Liver (tissue), 9 donors: Measurements from ENCODE around the gene ARF1. TPM values are rescaled to one million over a fixed set of nuclear protein-coding genes. Genes with fewer than 3 reads are reported as not detected.

Experiments used
- DNase-seq: peaks from one replicate; pipeline ENCODE4 v3.0.0-alpha.2; 2017; ENCODE audit warnings: low spot score
- H3K27ac ChIP-seq, 2 donors: one replicate each; pipeline ENCODE4 v1.7.0; 2013; ENCODE audit warnings: inconsistent platforms in 2 of 2, low read length in 2 of 2, control low read depth in 1 of 2, low read depth in 1 of 2, mild to moderate bottlenecking in 1 of 2
- H3K27me3 ChIP-seq, 4 donors: one replicate each; pipeline versions ENCODE4 v1.6.1 to v1.7.0; 2013; ENCODE audit warnings: low read length in 3 of 4, inconsistent platforms in 1 of 4, mild to moderate bottlenecking in 1 of 4, moderate library complexity in 1 of 4; ENCODE audit not compliant: control insufficient read depth in 4 of 4, insufficient read depth in 4 of 4
- H3K36me3 ChIP-seq, 4 donors: one replicate each; pipeline versions ENCODE4 v1.6.1 to v1.7.0; 2013; ENCODE audit warnings: low read length in 3 of 4, mild to moderate bottlenecking in 3 of 4, low read depth in 1 of 4, moderate library complexity in 1 of 4; ENCODE audit not compliant: control insufficient read depth in 4 of 4, insufficient read depth in 3 of 4
- H3K4me1 ChIP-seq, 4 donors: one replicate each; pipeline versions ENCODE4 v1.6.1 to v1.7.0; 2013; ENCODE audit warnings: low read length in 3 of 4, mild to moderate bottlenecking in 3 of 4, moderate library complexity in 1 of 4; ENCODE audit not compliant: control insufficient read depth in 4 of 4, insufficient read depth in 4 of 4
- H3K4me3 ChIP-seq, 3 donors: one replicate each; pipeline versions ENCODE4 v1.6.1 to v1.7.0; 2013; ENCODE audit warnings: low read length in 3 of 3, control low read depth in 1 of 3, low read depth in 1 of 3, mild to moderate bottlenecking in 1 of 3
- H3K9ac ChIP-seq, 2 donors: one replicate each; pipeline ENCODE4 v1.7.0; 2013; ENCODE audit warnings: low read length in 2 of 2, mild to moderate bottlenecking in 2 of 2, moderate library complexity in 2 of 2, control low read depth in 1 of 2, low read depth in 1 of 2
- H3K9me3 ChIP-seq, 4 donors: one replicate each; pipeline versions ENCODE4 v1.6.1 to v1.7.0; 2013; ENCODE audit warnings: low read length in 3 of 4; ENCODE audit not compliant: control insufficient read depth in 4 of 4
- ATF3 ChIP-seq: IDR thresholded peaks from 2 replicates; pipeline ENCODE4 v1.6.1; 2016; ENCODE audit warnings: antibody characterized with exemption
- EGR1 ChIP-seq, 2 donors: IDR thresholded peaks; 2 replicates each; pipeline ENCODE4 v1.6.1; 2016 to 2018; ENCODE audit warnings: antibody characterized with exemption in 2 of 2, low read depth in 2 of 2
- FOXA2 ChIP-seq: IDR thresholded peaks from 2 replicates; pipeline ENCODE4 v1.6.1; 2016; ENCODE audit warnings: antibody characterized with exemption
- GABPA ChIP-seq, 2 donors: IDR thresholded peaks in 1 of 2; conservative IDR thresholded peaks in 1 of 2; 2 replicates each; pipeline ENCODE4 v1.6.1; 2016; ENCODE audit warnings: antibody characterized with exemption in 2 of 2, mild to moderate bottlenecking in 1 of 2, moderate library complexity in 1 of 2
- HNF4A ChIP-seq, 2 donors: conservative IDR thresholded peaks; 2 replicates each; pipeline ENCODE4 v1.6.1; 2016; ENCODE audit warnings: antibody characterized with exemption in 2 of 2, mild to moderate bottlenecking in 2 of 2
- JUND ChIP-seq, 2 donors: IDR thresholded peaks; 2 replicates each; pipeline ENCODE4 v1.6.1; 2016; ENCODE audit warnings: antibody characterized with exemption in 2 of 2
- NR2F2 ChIP-seq: IDR thresholded peaks from 2 replicates; pipeline ENCODE4 v1.6.1; 2016; ENCODE audit warnings: antibody characterized with exemption
- RAD21 ChIP-seq, 2 donors: IDR thresholded peaks; 2 replicates each; pipeline ENCODE4 v1.6.1; 2016; ENCODE audit warnings: antibody characterized with exemption in 2 of 2, mild to moderate bottlenecking in 2 of 2
- RXRA ChIP-seq, 2 donors: IDR thresholded peaks; 2 replicates each; pipeline ENCODE4 v1.6.1; 2017 to 2018; ENCODE audit warnings: antibody characterized with exemption in 2 of 2, mild to moderate bottlenecking in 1 of 2
- SP1 ChIP-seq: IDR thresholded peaks from 2 replicates; pipeline ENCODE4 v1.6.1; 2018; ENCODE audit warnings: antibody characterized with exemption, mild to moderate bottlenecking
- TAF1 ChIP-seq: conservative IDR thresholded peaks from 2 replicates; pipeline ENCODE4 v1.6.1; 2016; ENCODE audit warnings: antibody characterized with exemption, mild to moderate bottlenecking
- YY1 ChIP-seq: IDR thresholded peaks from 2 replicates; pipeline ENCODE4 v1.6.1; 2016; ENCODE audit warnings: antibody characterized with exemption, mild to moderate bottlenecking
- ZBTB33 ChIP-seq: IDR thresholded peaks from 2 replicates; pipeline ENCODE4 v1.6.1; 2016; ENCODE audit warnings: antibody characterized with exemption
- WGBS: extraction: QIAGEN DNeasy Blood & Tissue Kit; methylation state at CpG from one replicate; pipeline ENCODE4 v1.1.7; 2013; 5-methylcytosine and 5-hydroxymethylcytosine counted together
- polyA plus RNA-seq, 2 donors: library from polyadenylated mRNA; stranded (reverse) in 1 of 2; unstranded in 1 of 2; fragments of 200-250 nt in 1 of 2; fragments of >200 nt in 1 of 2; fragmentation: Nextera tagmentation in 1 of 2; extraction: Ambion mirVana in 1 of 2; gene quantifications; one replicate each; pipeline versions ENCODE4 v1.2.1 to v1.2.3, GENCODE V29; 2013 to 2015
- total RNA-seq, 2 donors: library from RNA; depleted of rRNA; stranded (reverse); fragments of >200 nt; gene quantifications; one replicate each; pipeline ENCODE4 v1.2.3, GENCODE V29; 2014
- TF ChIP-seq, protein P1 (sequence below): IDR thresholded peaks from 2 replicates; pipeline ENCODE4 v1.6.1; 2016; ENCODE audit warnings: antibody characterized with exemption
- TF ChIP-seq, protein P2 (sequence below): IDR thresholded peaks from 2 replicates; pipeline ENCODE4 v1.6.1; 2016; ENCODE audit warnings: antibody characterized with exemption, mild to moderate bottlenecking
- TF ChIP-seq, protein P3 (sequence below): fragments of 150-350 bp; IDR thresholded peaks from 2 replicates; pipeline ENCODE4 v1.5.1; 2017; ENCODE audit warnings: improper control_type of control experiment, low read depth, low read length; ENCODE audit not compliant: missing input control
- donor health status: healthy.
- donor health status: healthy.
- donor health status: healthy.
- donor health status: healthy.
- donor health status: healthy.

The ARF1 gene
- total and polyA plus RNA-seq, 4 donors = 151 to 282 (median 213) TPM

GRCh38 chr1:228142701-228143136 lies 60.2 kb downstream of the ARF1 start:
- WGBS = 90% methylated on average over 11 of the region's 11 CpGs
- H3K27ac ChIP-seq = no peak overlapping the region
- H3K9me3 ChIP-seq = no peaks in the 10 kb centered on the region
- H3K4me1 ChIP-seq = peaks cover 14 to 30% (median 23%) of the 10 kb centered on the region in 4 donors
- H3K4me3 ChIP-seq = no peak overlapping the region
- TF ChIP-seq HNF4A (conservative IDR thresholded peaks at IDR 0.05) (no peak), TAF1 (no peak), FOXA2 (no peak)
- TF ChIP-seq, protein P1, sequence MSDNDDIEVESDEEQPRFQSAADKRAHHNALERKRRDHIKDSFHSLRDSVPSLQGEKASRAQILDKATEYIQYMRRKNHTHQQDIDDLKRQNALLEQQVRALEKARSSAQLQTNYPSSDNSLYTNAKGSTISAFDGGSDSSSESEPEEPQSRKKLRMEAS = no peak
- TF ChIP-seq, protein P2, sequence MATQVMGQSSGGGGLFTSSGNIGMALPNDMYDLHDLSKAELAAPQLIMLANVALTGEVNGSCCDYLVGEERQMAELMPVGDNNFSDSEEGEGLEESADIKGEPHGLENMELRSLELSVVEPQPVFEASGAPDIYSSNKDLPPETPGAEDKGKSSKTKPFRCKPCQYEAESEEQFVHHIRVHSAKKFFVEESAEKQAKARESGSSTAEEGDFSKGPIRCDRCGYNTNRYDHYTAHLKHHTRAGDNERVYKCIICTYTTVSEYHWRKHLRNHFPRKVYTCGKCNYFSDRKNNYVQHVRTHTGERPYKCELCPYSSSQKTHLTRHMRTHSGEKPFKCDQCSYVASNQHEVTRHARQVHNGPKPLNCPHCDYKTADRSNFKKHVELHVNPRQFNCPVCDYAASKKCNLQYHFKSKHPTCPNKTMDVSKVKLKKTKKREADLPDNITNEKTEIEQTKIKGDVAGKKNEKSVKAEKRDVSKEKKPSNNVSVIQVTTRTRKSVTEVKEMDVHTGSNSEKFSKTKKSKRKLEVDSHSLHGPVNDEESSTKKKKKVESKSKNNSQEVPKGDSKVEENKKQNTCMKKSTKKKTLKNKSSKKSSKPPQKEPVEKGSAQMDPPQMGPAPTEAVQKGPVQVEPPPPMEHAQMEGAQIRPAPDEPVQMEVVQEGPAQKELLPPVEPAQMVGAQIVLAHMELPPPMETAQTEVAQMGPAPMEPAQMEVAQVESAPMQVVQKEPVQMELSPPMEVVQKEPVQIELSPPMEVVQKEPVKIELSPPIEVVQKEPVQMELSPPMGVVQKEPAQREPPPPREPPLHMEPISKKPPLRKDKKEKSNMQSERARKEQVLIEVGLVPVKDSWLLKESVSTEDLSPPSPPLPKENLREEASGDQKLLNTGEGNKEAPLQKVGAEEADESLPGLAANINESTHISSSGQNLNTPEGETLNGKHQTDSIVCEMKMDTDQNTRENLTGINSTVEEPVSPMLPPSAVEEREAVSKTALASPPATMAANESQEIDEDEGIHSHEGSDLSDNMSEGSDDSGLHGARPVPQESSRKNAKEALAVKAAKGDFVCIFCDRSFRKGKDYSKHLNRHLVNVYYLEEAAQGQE = no peak
- TF ChIP-seq, protein P3, sequence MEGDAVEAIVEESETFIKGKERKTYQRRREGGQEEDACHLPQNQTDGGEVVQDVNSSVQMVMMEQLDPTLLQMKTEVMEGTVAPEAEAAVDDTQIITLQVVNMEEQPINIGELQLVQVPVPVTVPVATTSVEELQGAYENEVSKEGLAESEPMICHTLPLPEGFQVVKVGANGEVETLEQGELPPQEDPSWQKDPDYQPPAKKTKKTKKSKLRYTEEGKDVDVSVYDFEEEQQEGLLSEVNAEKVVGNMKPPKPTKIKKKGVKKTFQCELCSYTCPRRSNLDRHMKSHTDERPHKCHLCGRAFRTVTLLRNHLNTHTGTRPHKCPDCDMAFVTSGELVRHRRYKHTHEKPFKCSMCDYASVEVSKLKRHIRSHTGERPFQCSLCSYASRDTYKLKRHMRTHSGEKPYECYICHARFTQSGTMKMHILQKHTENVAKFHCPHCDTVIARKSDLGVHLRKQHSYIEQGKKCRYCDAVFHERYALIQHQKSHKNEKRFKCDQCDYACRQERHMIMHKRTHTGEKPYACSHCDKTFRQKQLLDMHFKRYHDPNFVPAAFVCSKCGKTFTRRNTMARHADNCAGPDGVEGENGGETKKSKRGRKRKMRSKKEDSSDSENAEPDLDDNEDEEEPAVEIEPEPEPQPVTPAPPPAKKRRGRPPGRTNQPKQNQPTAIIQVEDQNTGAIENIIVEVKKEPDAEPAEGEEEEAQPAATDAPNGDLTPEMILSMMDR = no peak
- H3K9ac ChIP-seq = no peak overlapping the region
- DNase-seq = no peak
- no peaks in the 10 kb centered on the region for H3K27me3 ChIP-seq
- H3K36me3 ChIP-seq = peaks cover 0 to 12% (median 4%) of the 10 kb centered on the region in 4 donors

DNA sequence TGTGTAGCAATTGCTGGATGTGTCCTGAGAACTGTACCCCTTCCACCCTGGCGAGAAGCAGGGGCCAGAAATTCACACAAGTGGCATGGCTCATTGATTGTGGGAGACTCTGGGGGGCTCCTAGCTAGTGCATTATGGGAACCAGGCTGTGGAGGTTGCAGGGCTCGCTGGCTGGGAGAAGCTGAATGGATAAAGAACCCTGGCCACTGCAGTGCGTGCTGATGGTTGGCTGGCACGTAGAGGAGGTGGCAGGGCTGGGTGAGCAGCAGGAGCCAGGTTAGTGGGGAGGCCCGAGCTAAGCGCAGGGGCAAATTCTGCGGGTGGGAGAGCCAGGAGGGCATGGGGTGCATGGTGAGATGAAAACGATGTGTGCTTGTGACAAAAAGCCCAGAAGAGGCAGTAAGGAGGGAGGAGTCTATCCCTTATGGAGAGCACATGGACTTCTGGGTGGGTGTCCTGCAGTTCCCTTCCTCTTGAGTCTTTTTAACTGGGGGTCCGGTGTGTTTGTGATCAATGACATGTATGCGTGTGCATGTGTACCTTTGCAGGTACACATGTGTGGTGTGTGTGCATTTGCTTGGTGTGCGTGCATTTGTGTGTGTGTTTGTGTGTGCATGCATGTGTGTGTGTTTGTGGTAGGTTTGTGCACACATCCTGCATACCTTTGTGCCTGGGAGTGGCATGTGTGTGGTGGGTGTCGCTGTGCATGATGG lies 61.1 kb downstream of the ARF1 start:
- H3K36me3 ChIP-seq = peaks cover 0 to 19% (median 8%) of the 10 kb centered on the region in 4 donors
- no peak for DNase-seq
- H3K27ac ChIP-seq = no peak overlapping the region
- 95% methylated on average over 12 of the region's 12 CpGs for WGBS
- H3K27me3 ChIP-seq = no peaks in the 10 kb centered on the region
- H3K9me3 ChIP-seq = no peaks in the 10 kb centered on the region
- no peak overlapping the region for H3K9ac ChIP-seq
- peaks cover 17 to 30% (median 23%) of the 10 kb centered on the region in 4 donors for H3K4me1 ChIP-seq
- no peak overlapping the region for H3K4me3 ChIP-seq
- no peak for TF ChIP-seq NR2F2
- no peak for TF ChIP-seq EGR1 (IDR thresholded peaks at IDR 0.05; ENCODE audit: low read depth in 2 of 2)
- no peak for TF ChIP-seq GABPA (IDR thresholded peaks at IDR 0.05 in 1 of 2, conservative IDR thresholded peaks at IDR 0.05 in 1 of 2)
- TF ChIP-seq JUND (IDR thresholded peaks at IDR 0.05) = no peak
- TF ChIP-seq TAF1 = no peak
- TF ChIP-seq RAD21 (IDR thresholded peaks at IDR 0.05) = no peak
- no peak for TF ChIP-seq ZBTB33
- TF ChIP-seq, protein P2 = no peak
- TF ChIP-seq, protein P1 = no peak
- no peak for TF ChIP-seq YY1
- no peak for TF ChIP-seq HNF4A (conservative IDR thresholded peaks at IDR 0.05)
- TF ChIP-seq SP1 = no peak
- TF ChIP-seq ATF3 = no peak
- no peak for TF ChIP-seq FOXA2
- no peak for TF ChIP-seq RXRA (IDR thresholded peaks at IDR 0.05)
- TF ChIP-seq, protein P3 = no peak
